Measurements from ENCODE around the gene ASB16. TPM values are rescaled to one million over a fixed set of nuclear protein-coding genes. Genes with fewer than 3 reads are reported as not detected.

Gene ASB16
- total RNA-seq, 1 donor from 2014 or later = 0.16 TPM

DNA sequence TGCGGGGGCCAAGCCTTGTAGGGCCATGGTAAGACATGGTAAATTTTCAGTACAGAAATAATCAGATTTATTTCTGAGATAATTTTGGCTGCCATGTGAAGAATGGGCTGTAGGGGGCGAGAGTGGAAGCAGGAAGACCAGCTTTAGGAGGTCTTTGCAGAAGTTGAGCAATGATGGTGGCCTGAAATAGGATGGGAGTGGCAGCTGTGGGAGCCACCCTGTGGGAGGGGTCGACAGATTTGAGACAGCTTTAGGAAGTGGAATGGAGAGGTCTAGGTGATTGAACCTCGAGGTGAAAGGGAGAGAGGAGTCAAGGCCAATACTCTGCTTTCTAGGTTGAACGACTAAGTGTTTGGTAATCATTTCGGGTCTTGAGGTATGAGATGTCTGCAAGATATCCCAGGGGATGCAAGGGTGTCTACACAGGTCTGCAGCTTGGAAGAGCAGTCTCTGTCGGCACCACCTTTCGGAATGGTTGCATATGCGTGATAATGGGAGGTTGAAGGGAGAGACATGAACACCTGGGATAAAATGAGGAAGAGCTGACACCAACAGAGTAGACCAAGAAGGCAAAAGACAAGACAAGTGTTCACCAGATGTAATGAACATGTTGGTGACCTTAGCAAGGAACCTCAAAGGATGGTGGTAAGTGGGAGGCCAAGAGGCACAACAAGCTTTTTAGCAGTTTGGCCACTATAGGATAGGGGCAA, 33.4 kb downstream of the ASB16 start:
- no peak overlapping the region for H3K4me3 Mint-ChIP-seq

GRCh38 chr17:44204441-44204882, 34.0 kb downstream of the ASB16 start:
- Mint-ChIP-seq H3K4me3 (no peak overlapping the region), H3K9me3 (no peaks in the 10 kb centered on the region), H3K27me3 (ENCODE audit: low read depth) (no peaks in the 10 kb centered on the region), H3K4me1 (peaks cover 20% of the 10 kb centered on the region), H3K27ac (no peak overlapping the region), H3K36me3 (no peaks in the 10 kb centered on the region)
- no peak for DNase-seq (ENCODE audit: low spot score in 2 of 2, unreplicated experiment in 2 of 2)
- TF ChIP-seq, protein P1, sequence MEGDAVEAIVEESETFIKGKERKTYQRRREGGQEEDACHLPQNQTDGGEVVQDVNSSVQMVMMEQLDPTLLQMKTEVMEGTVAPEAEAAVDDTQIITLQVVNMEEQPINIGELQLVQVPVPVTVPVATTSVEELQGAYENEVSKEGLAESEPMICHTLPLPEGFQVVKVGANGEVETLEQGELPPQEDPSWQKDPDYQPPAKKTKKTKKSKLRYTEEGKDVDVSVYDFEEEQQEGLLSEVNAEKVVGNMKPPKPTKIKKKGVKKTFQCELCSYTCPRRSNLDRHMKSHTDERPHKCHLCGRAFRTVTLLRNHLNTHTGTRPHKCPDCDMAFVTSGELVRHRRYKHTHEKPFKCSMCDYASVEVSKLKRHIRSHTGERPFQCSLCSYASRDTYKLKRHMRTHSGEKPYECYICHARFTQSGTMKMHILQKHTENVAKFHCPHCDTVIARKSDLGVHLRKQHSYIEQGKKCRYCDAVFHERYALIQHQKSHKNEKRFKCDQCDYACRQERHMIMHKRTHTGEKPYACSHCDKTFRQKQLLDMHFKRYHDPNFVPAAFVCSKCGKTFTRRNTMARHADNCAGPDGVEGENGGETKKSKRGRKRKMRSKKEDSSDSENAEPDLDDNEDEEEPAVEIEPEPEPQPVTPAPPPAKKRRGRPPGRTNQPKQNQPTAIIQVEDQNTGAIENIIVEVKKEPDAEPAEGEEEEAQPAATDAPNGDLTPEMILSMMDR (IDR thresholded peaks at IDR 0.05; ENCODE audit: unreplicated experiment) = no peak

More for the DNA sequence above, 33.4 kb downstream of the ASB16 start:
- peak in 1 of 2 experiments; percentile 47 for DNase-seq (ENCODE audit: low spot score in 2 of 2, unreplicated experiment in 2 of 2)
- peak overlapping the region; percentile 61 for H3K27ac Mint-ChIP-seq
- no peaks in the 10 kb centered on the region for H3K36me3 Mint-ChIP-seq
- TF ChIP-seq, protein P1 (IDR thresholded peaks at IDR 0.05; ENCODE audit: unreplicated experiment) = peak; percentile 84
- H3K4me1 Mint-ChIP-seq = peaks cover 20% of the 10 kb centered on the region
- H3K9me3 Mint-ChIP-seq = no peaks in the 10 kb centered on the region
- no peaks in the 10 kb centered on the region for H3K27me3 Mint-ChIP-seq (ENCODE audit: low read depth)

DNA sequence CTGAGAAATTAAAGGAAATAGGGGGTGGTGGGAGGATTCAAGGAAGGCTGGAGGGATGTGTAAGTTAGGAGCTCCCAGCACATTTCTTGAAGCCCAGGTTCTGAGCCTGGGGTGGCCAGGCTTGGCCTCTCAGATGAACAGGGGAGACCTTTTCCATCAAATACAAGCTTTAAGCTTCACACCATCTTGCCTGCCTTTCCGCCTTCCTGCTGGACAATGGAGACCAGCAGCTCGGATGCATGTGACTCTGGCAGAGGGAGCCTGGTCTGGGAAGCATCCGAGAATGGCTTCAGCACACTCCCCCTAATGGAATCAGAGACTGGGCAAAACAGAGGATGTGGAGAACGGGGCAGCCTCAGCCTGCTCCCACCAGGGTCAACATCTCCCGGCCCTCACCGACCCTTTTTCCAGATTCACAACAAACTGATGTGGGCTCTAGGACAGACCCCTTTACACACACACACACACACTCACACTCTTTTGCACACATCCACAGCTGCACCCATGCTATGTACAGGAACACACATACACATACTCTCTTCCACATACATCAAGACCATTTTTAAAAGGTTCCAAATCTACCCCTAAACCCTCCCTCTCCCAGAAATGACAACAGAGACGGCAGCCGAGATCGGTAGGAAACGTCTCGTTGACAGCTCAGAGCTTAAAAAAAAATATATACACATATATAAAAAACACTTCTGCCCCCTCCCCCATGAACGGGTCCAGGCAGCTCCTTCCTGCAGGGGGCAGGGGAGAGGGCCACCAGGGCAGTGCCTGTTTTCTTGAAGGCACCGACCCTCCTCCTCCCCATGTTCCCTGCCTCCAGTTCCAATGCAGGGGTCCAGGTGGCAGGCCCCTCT, 35.7 kb downstream of the ASB16 start:
- H3K27me3 Mint-ChIP-seq (ENCODE audit: low read depth) = no peaks in the 10 kb centered on the region
- H3K27ac Mint-ChIP-seq = peak overlapping the region; percentile 45

GRCh38 chr17:44206825-44207155, 36.3 kb downstream of the ASB16 start:
- H3K9me3 Mint-ChIP-seq = no peaks in the 10 kb centered on the region
- H3K36me3 Mint-ChIP-seq = peaks cover 3% of the 10 kb centered on the region
- no peak overlapping the region for H3K4me3 Mint-ChIP-seq
- DNase-seq (ENCODE audit: low spot score in 2 of 2, unreplicated experiment in 2 of 2) = no peak
- H3K27me3 Mint-ChIP-seq (ENCODE audit: low read depth) = no peaks in the 10 kb centered on the region
- TF ChIP-seq, protein P1 (IDR thresholded peaks at IDR 0.05; ENCODE audit: unreplicated experiment) = no peak
- H3K27ac Mint-ChIP-seq = no peak overlapping the region
- peaks cover 11% of the 10 kb centered on the region for H3K4me1 Mint-ChIP-seq

More for the DNA sequence above, 35.7 kb downstream of the ASB16 start:
- H3K9me3 Mint-ChIP-seq = no peaks in the 10 kb centered on the region
- no peak overlapping the region for H3K4me3 Mint-ChIP-seq
- DNase-seq (ENCODE audit: low spot score in 2 of 2, unreplicated experiment in 2 of 2) = no peak
- H3K36me3 Mint-ChIP-seq = peaks cover 3% of the 10 kb centered on the region
- TF ChIP-seq, protein P1 (IDR thresholded peaks at IDR 0.05; ENCODE audit: unreplicated experiment) = no peak
- peaks cover 12% of the 10 kb centered on the region for H3K4me1 Mint-ChIP-seq

- TF ChIP-seq, protein P1 (IDR thresholded peaks at IDR 0.05; ENCODE audit: unreplicated experiment) = no peak
- no peak overlapping the region for H3K27ac Mint-ChIP-seq
- H3K9me3 Mint-ChIP-seq = no peaks in the 10 kb centered on the region
- peaks cover 11% of the 10 kb centered on the region for H3K4me1 Mint-ChIP-seq
- DNase-seq (ENCODE audit: low spot score in 2 of 2, unreplicated experiment in 2 of 2) = no peak
- no peak overlapping the region for H3K4me3 Mint-ChIP-seq
- peaks cover 3% of the 10 kb centered on the region for H3K36me3 Mint-ChIP-seq
- H3K27me3 Mint-ChIP-seq (ENCODE audit: low read depth) = no peaks in the 10 kb centered on the region
These were observed 36.8 kb downstream of the ASB16 start for GRCh38 chr17:44207319-44207718.
